GM21619 (cell line): Measurements from ENCODE around the gene RAD23A.

ENCODE experiments used
- ATAC-seq: cut with Tn5 transposase; IDR thresholded peaks from one replicate; pipeline ENCODE4 v1.9.1; 2021; ENCODE audit not compliant: unreplicated experiment

Gene RAD23A

GRCh38 chr19:12984143-12984627, 38.5 kb downstream of the RAD23A start:
- no peak for ATAC-seq

- no peak for ATAC-seq
Observed at GRCh38 chr19:12984683-12985048, 39.0 kb downstream of the RAD23A start.

GRCh38 chr19:12985049-12985776, 39.6 kb downstream of the RAD23A start:
- no peak for ATAC-seq

GRCh38 chr19:12986726-12987125, 41.1 kb downstream of the RAD23A start:
- ATAC-seq, result no peak

GRCh38 chr19:12987190-12987589, 41.5 kb downstream of the RAD23A start:
- no peak for ATAC-seq

- no peak for ATAC-seq
Observed at GRCh38 chr19:12987781-12988180, 42.1 kb downstream of the RAD23A start.

- no peak for ATAC-seq
Observed at GRCh38 chr19:12990431-12990830, 44.8 kb downstream of the RAD23A start.

GRCh38 chr19:12990853-12991252, 45.2 kb downstream of the RAD23A start:
- no peak for ATAC-seq

- ATAC-seq, result no peak
Observed at GRCh38 chr19:12991296-12991695, 45.6 kb downstream of the RAD23A start.

GRCh38 chr19:12992729-12993128, 47.1 kb downstream of the RAD23A start:
- ATAC-seq, result no peak

GRCh38 chr19:12993562-12993961, 47.9 kb downstream of the RAD23A start:
- ATAC-seq, result no peak

GRCh38 chr19:12994701-12995595, 49.3 kb downstream of the RAD23A start, which contains the start of gene NFIX:
NFIX (plus strand) TSS chr19:12995475; CDS start chr19:12995838, 363 bp downstream.
- ATAC-seq, result no peak

- ATAC-seq, result no peak
Observed at GRCh38 chr19:12995596-12996405, 50.1 kb downstream of the RAD23A start.

- ATAC-seq, result no peak
Observed at GRCh38 chr19:12996406-12997094, 50.9 kb downstream of the RAD23A start.

- no peak for ATAC-seq
Observed at GRCh38 chr19:12997179-12997966, 51.7 kb downstream of the RAD23A start.

- no peak for ATAC-seq
Observed at GRCh38 chr19:12997967-12998940, 52.6 kb downstream of the RAD23A start.

- no peak for ATAC-seq
Observed at GRCh38 chr19:13001166-13001501, 55.5 kb downstream of the RAD23A start.

- ATAC-seq, result no peak
Observed at GRCh38 chr19:13001502-13002165, 56.0 kb downstream of the RAD23A start.
